ENCODE measurements around the gene BEST4. TPM values are rescaled to one million over a fixed set of nuclear protein-coding genes. Genes with fewer than 3 reads are reported as not detected.

Gene BEST4
- total RNA-seq, 1 donor from 2014 or later: 0.84 TPM

DNA sequence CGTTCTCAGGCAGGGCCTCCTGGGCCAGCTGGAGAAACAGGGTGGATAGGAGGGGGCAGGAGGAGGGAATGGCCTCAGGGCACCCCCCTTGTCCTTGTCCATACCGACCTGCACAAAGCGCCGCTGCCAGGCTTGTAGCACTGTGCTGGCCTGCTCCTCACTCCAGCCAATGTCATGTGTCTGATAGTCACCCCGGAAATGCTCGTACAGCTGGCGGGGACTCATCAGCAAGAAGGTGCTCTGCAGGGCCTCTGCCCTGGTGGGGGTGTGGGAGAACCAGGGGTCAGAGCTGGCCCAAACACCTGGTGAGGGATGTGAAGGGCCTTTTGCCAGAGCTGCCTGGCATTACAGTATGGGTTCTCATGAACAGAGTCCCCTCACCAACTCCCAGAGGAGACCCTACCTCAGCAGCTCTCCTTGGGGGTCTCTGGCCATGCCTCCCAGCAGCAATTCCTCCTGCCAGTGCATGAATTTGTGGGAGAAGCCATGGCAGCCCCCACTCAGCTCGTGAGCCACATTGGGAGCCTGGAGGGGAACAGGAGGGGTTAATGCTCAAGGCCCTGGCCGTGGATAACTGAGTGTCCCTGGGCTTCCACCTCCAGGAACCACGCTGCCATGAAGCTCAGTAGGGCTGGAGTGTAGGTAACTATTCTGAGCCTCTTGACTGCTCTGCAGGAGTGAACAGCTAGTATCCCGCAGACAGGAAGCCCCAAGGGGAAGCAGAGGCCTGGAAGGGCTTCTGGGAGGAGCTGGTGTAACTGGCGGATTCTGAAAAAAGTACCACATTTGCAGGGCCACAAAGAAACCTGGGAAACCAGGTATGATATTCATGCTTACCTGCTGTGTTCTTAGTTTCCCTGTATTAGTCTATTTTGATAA lies 41.8 kb upstream of the BEST4 start:
- Histone ChIP-seq H3K27me3 (no peaks in the 10 kb centered on the region), H3K4me2 (no peak overlapping the region), H3K36me3 (no peaks in the 10 kb centered on the region), H3K9ac (no peak overlapping the region), H3K9me3 (ENCODE audit: low read depth) (no peaks in the 10 kb centered on the region), H3K27ac (no peak overlapping the region), H2AFZ (replicated peaks) (no peak overlapping the region), H3K4me1 (peaks cover 9% of the 10 kb centered on the region), H3K79me2 (ENCODE audit: low read depth) (no peaks in the 10 kb centered on the region), H3K4me3 (no peak overlapping the region), H4K20me1 (ENCODE audit: low read depth) (no peaks in the 10 kb centered on the region), H3F3A (ENCODE audit: low read depth) (peaks cover 4% of the 10 kb centered on the region)
- TF ChIP-seq, protein P1, sequence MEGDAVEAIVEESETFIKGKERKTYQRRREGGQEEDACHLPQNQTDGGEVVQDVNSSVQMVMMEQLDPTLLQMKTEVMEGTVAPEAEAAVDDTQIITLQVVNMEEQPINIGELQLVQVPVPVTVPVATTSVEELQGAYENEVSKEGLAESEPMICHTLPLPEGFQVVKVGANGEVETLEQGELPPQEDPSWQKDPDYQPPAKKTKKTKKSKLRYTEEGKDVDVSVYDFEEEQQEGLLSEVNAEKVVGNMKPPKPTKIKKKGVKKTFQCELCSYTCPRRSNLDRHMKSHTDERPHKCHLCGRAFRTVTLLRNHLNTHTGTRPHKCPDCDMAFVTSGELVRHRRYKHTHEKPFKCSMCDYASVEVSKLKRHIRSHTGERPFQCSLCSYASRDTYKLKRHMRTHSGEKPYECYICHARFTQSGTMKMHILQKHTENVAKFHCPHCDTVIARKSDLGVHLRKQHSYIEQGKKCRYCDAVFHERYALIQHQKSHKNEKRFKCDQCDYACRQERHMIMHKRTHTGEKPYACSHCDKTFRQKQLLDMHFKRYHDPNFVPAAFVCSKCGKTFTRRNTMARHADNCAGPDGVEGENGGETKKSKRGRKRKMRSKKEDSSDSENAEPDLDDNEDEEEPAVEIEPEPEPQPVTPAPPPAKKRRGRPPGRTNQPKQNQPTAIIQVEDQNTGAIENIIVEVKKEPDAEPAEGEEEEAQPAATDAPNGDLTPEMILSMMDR (IDR thresholded peaks at IDR 0.05): no peak
- TF ChIP-seq EZH2 (IDR thresholded peaks at IDR 0.05) (no peak), EZH2phosphoT487 (IDR thresholded peaks at IDR 0.05) (no peak)
- no peak for DNase-seq (ENCODE audit: low spot score)
- H3K36me3 Mint-ChIP-seq: no peaks in the 10 kb centered on the region
- no peaks in the 10 kb centered on the region for H3K9me3 Mint-ChIP-seq
- H3K4me1 Mint-ChIP-seq: peaks cover 3% of the 10 kb centered on the region
- H3K27ac Mint-ChIP-seq: no peak overlapping the region
- H3K27me3 Mint-ChIP-seq (ENCODE audit: insufficient read depth, low read depth): peaks cover 7% of the 10 kb centered on the region
- no peak overlapping the region for H3K4me3 Mint-ChIP-seq

- no peaks in the 10 kb centered on the region for H3K27me3 ChIP-seq
- H2AFZ ChIP-seq (replicated peaks): no peak overlapping the region
- no peaks in the 10 kb centered on the region for H3K79me2 ChIP-seq (ENCODE audit: low read depth)
- Mint-ChIP-seq H3K36me3 (no peaks in the 10 kb centered on the region), H3K27me3 (ENCODE audit: insufficient read depth, low read depth) (peaks cover 7% of the 10 kb centered on the region), H3K27ac (no peak overlapping the region), H3K9me3 (no peaks in the 10 kb centered on the region), H3K4me3 (no peak overlapping the region), H3K4me1 (peaks cover 3% of the 10 kb centered on the region)
- no peaks in the 10 kb centered on the region for H3F3A ChIP-seq (ENCODE audit: low read depth)
- H4K20me1 ChIP-seq (ENCODE audit: low read depth): no peaks in the 10 kb centered on the region
- no peak overlapping the region for H3K9ac ChIP-seq
- no peak overlapping the region for H3K4me3 ChIP-seq
- no peaks in the 10 kb centered on the region for H3K36me3 ChIP-seq
- H3K27ac ChIP-seq: no peak overlapping the region
- peaks cover 9% of the 10 kb centered on the region for H3K4me1 ChIP-seq
- H3K4me2 ChIP-seq: no peak overlapping the region
- DNase-seq (ENCODE audit: low spot score): no peak
- no peaks in the 10 kb centered on the region for H3K9me3 ChIP-seq (ENCODE audit: low read depth)
- TF ChIP-seq EZH2phosphoT487 (IDR thresholded peaks at IDR 0.05) (no peak), EZH2 (IDR thresholded peaks at IDR 0.05) (no peak)
- TF ChIP-seq, protein P1 (IDR thresholded peaks at IDR 0.05): no peak
Observed at GRCh38 chr1:44828841-44829440, 41.0 kb upstream of the BEST4 start.

- Mint-ChIP-seq H3K27me3 (ENCODE audit: insufficient read depth, low read depth) (peaks cover 7% of the 10 kb centered on the region), H3K4me3 (no peak overlapping the region), H3K9me3 (no peaks in the 10 kb centered on the region), H3K27ac (no peak overlapping the region), H3K4me1 (peaks cover 3% of the 10 kb centered on the region), H3K36me3 (no peaks in the 10 kb centered on the region)
- Histone ChIP-seq H3K27ac (no peak overlapping the region), H2AFZ (replicated peaks) (no peak overlapping the region), H3K4me3 (no peak overlapping the region), H3K27me3 (no peaks in the 10 kb centered on the region), H3K4me1 (peaks cover 9% of the 10 kb centered on the region), H3K4me2 (no peak overlapping the region), H3K79me2 (ENCODE audit: low read depth) (no peaks in the 10 kb centered on the region), H3K9me3 (ENCODE audit: low read depth) (no peaks in the 10 kb centered on the region), H3K9ac (no peak overlapping the region), H4K20me1 (ENCODE audit: low read depth) (no peaks in the 10 kb centered on the region), H3F3A (ENCODE audit: low read depth) (no peaks in the 10 kb centered on the region), H3K36me3 (no peaks in the 10 kb centered on the region)
- no peak for DNase-seq (ENCODE audit: low spot score)
- TF ChIP-seq EZH2 (IDR thresholded peaks at IDR 0.05) (no peak), EZH2phosphoT487 (IDR thresholded peaks at IDR 0.05) (no peak)
- TF ChIP-seq, protein P1 (IDR thresholded peaks at IDR 0.05): no peak
Observed at GRCh38 chr1:44828003-44828651, 40.2 kb upstream of the BEST4 start.

All from neural progenitor cell (in vitro differentiated cells).